GM12878 (cell line): ENCODE measurements around the gene SNX19. TPM values are rescaled to one million over a fixed set of nuclear protein-coding genes. Genes with fewer than 3 reads are reported as not detected.

ENCODE experiments used
- ATAC-seq: fragments of 200-7000 bp; cut with Tn5 transposase; 3 replicates; pipeline ENCODE4 v1.9.1; 2020; ENCODE audit warnings: mild to moderate bottlenecking, moderate library complexity
- BruUV-seq: library from RNA; stranded (reverse); fragments of 400-500 nt; replicated peaks from 2 replicates; lab custom pipeline; 2021; lab: Mats Ljungman, UMichigan
- CTCF ChIA-PET: fragments of 300-600 bp; sonication (Branson Sonifier 250); formaldehyde crosslinking; extraction: SDS; loops from one replicate; lab custom pipeline; 2021; ENCODE audit warnings: inconsistent platforms; lab: Yijun Ruan, JAX
- POLR2A ChIA-PET: fragments of 350-600 bp; formaldehyde crosslinking; extraction: SDS; loops from one replicate; lab custom pipeline; 2021; ENCODE audit warnings: inconsistent platforms; lab: Charles Lee
- RAD21 ChIA-PET: fragments of 300-600 bp; sonication (Branson Sonifier 250); formaldehyde crosslinking; loops from one replicate; lab custom pipeline; 2023; ENCODE audit warnings: antibody characterized with exemption; ENCODE audit not compliant: unreplicated experiment; lab: Charles Lee
- SMC1A ChIA-PET: fragments of 300-600 bp; sonication (Branson Sonifier 250); formaldehyde crosslinking; loops from one replicate; lab custom pipeline; 2023; ENCODE audit not compliant: unreplicated experiment, uncharacterized antibody; lab: Charles Lee
- DNase-seq: peaks from one replicate; pipeline ENCODE4 v3.0.0-alpha.2; 2011; ENCODE audit warnings: low read depth, low spot score
- FAIRE-seq: peaks from 3 replicates; lab custom pipeline; 2011; peaks lifted over from hg19 to GRCh38; lab: Jason Lieb, UNC
- H2AFZ ChIP-seq: 2 replicates; pipeline ENCODE4 v1.6.0; 2011; ENCODE audit warnings: low read depth, low read length, control low read depth; ENCODE audit not compliant: control insufficient read depth
- H3K27ac ChIP-seq: 2 replicates; pipeline ENCODE4 v1.5.1; 2011; ENCODE audit warnings: control low read depth; ENCODE audit not compliant: control insufficient read depth, insufficient read depth
- H3K27me3 ChIP-seq, 2 experiments: replicated peaks in 1 of 2; 2 replicates each; pipeline versions ENCODE4 v1.6.0 to v1.6.1; 2011; ENCODE audit warnings: low read length in 1 of 2; ENCODE audit not compliant: control insufficient read depth in 2 of 2, insufficient read depth in 2 of 2
- H3K36me3 ChIP-seq, 2 experiments: 2 replicates each; pipeline ENCODE4 v1.5.1; 2011; ENCODE audit warnings: low read length in 1 of 2; ENCODE audit not compliant: control insufficient read depth in 2 of 2, insufficient read depth in 2 of 2
- H3K4me1 ChIP-seq: 2 replicates; pipeline ENCODE4 v1.6.1; 2011; ENCODE audit warnings: mild to moderate bottlenecking, low read length, moderate library complexity, mixed read lengths; ENCODE audit not compliant: control insufficient read depth, insufficient read depth
- H3K4me2 ChIP-seq: 2 replicates; pipeline ENCODE4 v1.6.0; 2011; ENCODE audit warnings: control low read depth; ENCODE audit not compliant: control insufficient read depth, insufficient read depth
- H3K4me3 ChIP-seq: fragments of 200-600 bp; sonication (generic); 2 replicates; pipeline ENCODE4 v1.5.1; 2016
- H3K79me2 ChIP-seq: 2 replicates; pipeline ENCODE4 v1.6.0; 2011; ENCODE audit warnings: low read length; ENCODE audit not compliant: control insufficient read depth, insufficient read depth
- H3K9ac ChIP-seq: 2 replicates; pipeline ENCODE4 v1.8.0; 2011; ENCODE audit warnings: low read length, control low read depth, mixed read lengths; ENCODE audit not compliant: control insufficient read depth, insufficient read depth
- H3K9me3 ChIP-seq: replicated peaks from 3 replicates; pipeline ENCODE4 v1.5.1; 2011; ENCODE audit warnings: mild to moderate bottlenecking, low read length; ENCODE audit not compliant: control insufficient read depth, insufficient read depth
- H4K20me1 ChIP-seq: 2 replicates; pipeline ENCODE4 v1.6.0; 2011; ENCODE audit not compliant: control insufficient read depth, insufficient read depth
- CEBPB ChIP-seq, 2 experiments: fragments of 150-350 bp in 1 of 2; IDR thresholded peaks; 2 replicates each; pipeline ENCODE4 v1.6.1; 2012 to 2014; ENCODE audit warnings: low read depth in 2 of 2, low read length in 2 of 2, borderline replicate concordance in 1 of 2, inconsistent platforms in 1 of 2
- RCOR1 ChIP-seq: conservative IDR thresholded peaks from 2 replicates; pipeline ENCODE4 v1.6.1; 2012; ENCODE audit warnings: low read depth, low read length, improper control_type of control experiment
- SIN3A ChIP-seq: IDR thresholded peaks from 2 replicates; pipeline ENCODE4 v1.6.1; 2012; ENCODE audit warnings: low read depth, low read length, improper control_type of control experiment
- SMC3 ChIP-seq: IDR thresholded peaks from 2 replicates; pipeline ENCODE4 v1.6.1; 2011; ENCODE audit warnings: low read length, improper control_type of control experiment, borderline replicate concordance
- SUPT20H ChIP-seq: IDR thresholded peaks from 2 replicates; pipeline ENCODE4 v1.6.1; 2011; ENCODE audit warnings: low read depth, mild to moderate bottlenecking, low read length, moderate library complexity, borderline replicate concordance; ENCODE audit not compliant: control insufficient read depth
- ZBTB11 ChIP-seq: fragments of 450-650 bp; formaldehyde crosslinking; IDR thresholded peaks from 2 replicates; pipeline ENCODE4 v1.5.0; 2022; ENCODE audit warnings: mild to moderate bottlenecking, missing genetic modification characterization
- ZNF217 ChIP-seq: fragments of 450-650 bp; IDR thresholded peaks from 2 replicates; pipeline ENCODE4 v1.6.1; 2017; ENCODE audit warnings: antibody characterized with exemption, mild to moderate bottlenecking
- WGBS: methylation state at CpG from one replicate; pipeline ENCODE4 v1.1.6; 2016; ENCODE audit warnings: low lambda C conversion rate; ENCODE audit not compliant: insufficient replicate concordance, insufficient coverage; ENCODE audit errors: missing lambda C conversion rate; 5-methylcytosine and 5-hydroxymethylcytosine counted together
- in situ Hi-C: fragments of 300-500 bp; cut with MboI; formaldehyde crosslinking; loops from 9 replicates; pipeline ENCODE4 v1.14.3; 2018; ENCODE audit warnings: mixed read lengths
- intact Hi-C: fragments of 100-400 bp; cut with micrococcal nuclease; formaldehyde crosslinking; loops from one replicate; pipeline ENCODE4 v1.14.2; 2022; ENCODE audit not compliant: unreplicated experiment
- polyA plus RNA-seq, 11 experiments: library from polyadenylated mRNA; depleted of rRNA in 4 of 11; unstranded in 6 of 11; stranded (reverse) in 5 of 11; fragments of >200 nt; fragmentation: Nextera tagmentation in 4 of 11; fragmentation: Illumina TruSeq in 1 of 11; extraction: Ambion mirVana in 4 of 11; extraction: Trizol in 1 of 11; gene quantifications; 1 replicate in 1 of 11; 2 replicates in 10 of 11; pipeline versions ENCODE4 v1.2.1 to v1.2.3, GENCODE V29; 2011 to 2016; ENCODE audit warnings: inconsistent platforms in 2 of 11, missing spikeins in 2 of 11, low read depth in 1 of 11
- total RNA-seq, 4 experiments: library from RNA; depleted of rRNA in 3 of 4; stranded (reverse); fragments of >200 nt in 3 of 4; fragmentation: Illumina TruSeq in 1 of 4; extraction: Trizol in 1 of 4; gene quantifications; 2 replicates each; pipeline versions ENCODE4 v1.2.1 to v1.2.3, GENCODE V29; 2013 to 2021

SNX19 gene
- total and polyA plus RNA-seq, 10 of the 15 experiments (the other 5 are each of a cell fraction or from before 2014, with no cell fraction given) = 3.0 to 46.9 (median 30.4) TPM

- H3K4me3 ChIP-seq = no peak overlapping the region
- no peaks in the 10 kb centered on the region for H3K4me1 ChIP-seq
- in situ Hi-C loops (no loop called here), intact Hi-C loops (no loop called here)
- TF ChIP-seq SIN3A (no peak), CEBPB (IDR thresholded peaks at IDR 0.05; ENCODE audit: borderline replicate concordance in 1 of 2, low read depth in 2 of 2, low read length in 2 of 2) (no peak), SMC3 (no peak), RCOR1 (no peak), ZBTB11 (CRISPR knock-in tag) (no peak), SUPT20H (no peak), ZNF217 (no peak)
- no peaks in the 10 kb centered on the region for H4K20me1 ChIP-seq
- no peaks in the 10 kb centered on the region for H3K9me3 ChIP-seq
- ATAC-seq (no peak), FAIRE-seq (no peak), DNase-seq (no peak)
- no peak overlapping the region for H2AFZ ChIP-seq
- H3K79me2 ChIP-seq = no peaks in the 10 kb centered on the region
- ChIA-PET SMC1A (no interaction called here), POLR2A (no interaction called here), RAD21 (interaction anchor here (1.5 kb wide), 1 partner anchor 33 kb away, joined by 3 read pairs; no protein-coding TSS in a partner anchor), CTCF (interaction anchor here (1.2 to 4.0 kb wide), 9 partner anchors 9 to 691 kb away, joined by 3 to 39 read pairs (median 14); partner anchors contain the start of gene SNX19)
- BruUV-seq = no TSS peak
- H3K27me3 ChIP-seq = no peaks in the 10 kb centered on the region
- WGBS = 75% methylated on average over 4 of the region's 4 CpGs
- H3K4me2 ChIP-seq = no peak overlapping the region
- peaks cover 7 to 17% of the 10 kb centered on the region in 2 experiments; a peak in 3 of 4 replicates for H3K36me3 ChIP-seq
- no peak overlapping the region for H3K9ac ChIP-seq
- no peak overlapping the region for H3K27ac ChIP-seq
Measured at GRCh38 chr11:130892861-130893260, 23.4 kb downstream of the SNX19 start.
